SK-N-SH treated with all-trans-retinoic acid at 6 μM for 48 hours (cell line): ENCODE results near the gene DCTD.

Experiments
- ATAC-seq: fragments of 200-7000 bp; cut with Tn5 transposase; 3 replicates; pipeline ENCODE4 v1.9.1; 2020; ENCODE audit warnings: mild to moderate bottlenecking, moderate library complexity
- ARNTL ChIP-seq: fragments of 450-650 bp; formaldehyde crosslinking; IDR thresholded peaks from 2 replicates; pipeline ENCODE4 v1.5.0; 2020; ENCODE audit warnings: low read depth, mild to moderate bottlenecking, moderate library complexity, borderline replicate concordance
- CREB5 ChIP-seq: fragments of 250-450 bp; sonication (Bioruptor Pico); IDR thresholded peaks from 2 replicates; pipeline ENCODE4 v1.5.1; 2020; ENCODE audit warnings: low read depth, mild to moderate bottlenecking, moderate library complexity
- CSRNP3 ChIP-seq: fragments of 250-450 bp; sonication (Bioruptor Pico); IDR thresholded peaks from 2 replicates; pipeline ENCODE4 v1.5.1; 2021; ENCODE audit warnings: mild to moderate bottlenecking, moderate library complexity
- ESRRG ChIP-seq: fragments of 250-450 bp; sonication (Bioruptor Pico); IDR thresholded peaks from 2 replicates; pipeline ENCODE4 v1.6.1; 2021; ENCODE audit warnings: mild to moderate bottlenecking
- GLIS3 ChIP-seq: fragments of 250-450 bp; sonication (Bioruptor Pico); IDR thresholded peaks from 2 replicates; pipeline ENCODE4 v1.5.0; 2020; ENCODE audit warnings: mild to moderate bottlenecking, moderate library complexity
- ISL1 ChIP-seq: fragments of 250-450 bp; sonication (Bioruptor Pico); IDR thresholded peaks from 2 replicates; pipeline ENCODE4 v2.1.2; 2022; ENCODE audit warnings: mild to moderate bottlenecking, moderate library complexity
- OSR1 ChIP-seq: fragments of 250-450 bp; sonication (Bioruptor Pico); IDR thresholded peaks from 2 replicates; pipeline ENCODE4 v1.8.0; 2022; ENCODE audit warnings: moderate library complexity, mild to moderate bottlenecking, inconsistent platforms
- PATZ1 ChIP-seq: fragments of 250-450 bp; sonication (Bioruptor Pico); IDR thresholded peaks from 2 replicates; pipeline ENCODE4 v1.8.0; 2020; ENCODE audit warnings: mild to moderate bottlenecking, moderate library complexity, borderline replicate concordance
- POU6F1 ChIP-seq: fragments of 250-450 bp; sonication (Bioruptor Pico); IDR thresholded peaks from 2 replicates; pipeline ENCODE4 v1.8.0; 2021; ENCODE audit warnings: low read depth, mild to moderate bottlenecking, moderate library complexity, borderline replicate concordance
- PPARA ChIP-seq: fragments of 250-450 bp; sonication (Bioruptor Pico); IDR thresholded peaks from 2 replicates; pipeline ENCODE4 v1.5.0; 2020; ENCODE audit warnings: mild to moderate bottlenecking, borderline replicate concordance
- RARB ChIP-seq: fragments of 250-450 bp; sonication (Bioruptor Pico); IDR thresholded peaks from 2 replicates; pipeline ENCODE4 v1.8.0; 2021; ENCODE audit warnings: mild to moderate bottlenecking, moderate library complexity
- SNAI2 ChIP-seq: fragments of 250-450 bp; sonication (Bioruptor Pico); IDR thresholded peaks from 2 replicates; pipeline ENCODE4 v1.5.0; 2020; ENCODE audit warnings: mild to moderate bottlenecking, moderate library complexity
- TOX ChIP-seq: fragments of 250-450 bp; sonication (Bioruptor Pico); IDR thresholded peaks from 2 replicates; pipeline ENCODE4 v1.8.0; 2021; ENCODE audit warnings: mild to moderate bottlenecking, moderate library complexity, borderline replicate concordance
- TSHZ2 ChIP-seq: fragments of 250-450 bp; sonication (Bioruptor Pico); IDR thresholded peaks from 2 replicates; pipeline ENCODE4 v1.5.0; 2020; ENCODE audit warnings: mild to moderate bottlenecking, moderate library complexity
- ZFP3 ChIP-seq: fragments of 250-450 bp; sonication (Bioruptor Pico); IDR thresholded peaks from 2 replicates; pipeline ENCODE4 v1.5.0; 2020; ENCODE audit warnings: mild to moderate bottlenecking, moderate library complexity
- ZFP30 ChIP-seq: fragments of 450-650 bp; formaldehyde crosslinking; IDR thresholded peaks from 2 replicates; pipeline ENCODE4 v1.5.0; 2022; ENCODE audit warnings: mild to moderate bottlenecking, moderate library complexity
- ZNF565 ChIP-seq: fragments of 450-650 bp; formaldehyde crosslinking; conservative IDR thresholded peaks from 2 replicates; pipeline ENCODE4 v1.5.0; 2020; ENCODE audit warnings: low read depth, mild to moderate bottlenecking, moderate library complexity
- ZNF70 ChIP-seq: fragments of 450-650 bp; formaldehyde crosslinking; IDR thresholded peaks from 2 replicates; pipeline ENCODE4 v1.5.0; 2020; ENCODE audit warnings: mild to moderate bottlenecking, moderate library complexity
- ZNF8 ChIP-seq: fragments of 450-650 bp; formaldehyde crosslinking; IDR thresholded peaks from 2 replicates; pipeline ENCODE4 v1.5.0; 2020; ENCODE audit warnings: mild to moderate bottlenecking, moderate library complexity

DCTD gene

GRCh38 chr4:182908124-182908523 is 9.1 kb downstream of the DCTD start:
- TF ChIP-seq PPARA, result no peak
- no peak for TF ChIP-seq CREB5 (CRISPR knock-in tag)
- no peak for TF ChIP-seq ZNF565 (CRISPR knock-in tag)
- TF ChIP-seq ARNTL (CRISPR knock-in tag), result no peak
- no peak for TF ChIP-seq TOX
- TF ChIP-seq ZFP30 (CRISPR knock-in tag), result no peak
- TF ChIP-seq PATZ1, result no peak
- no peak for ATAC-seq

GRCh38 chr4:182907396-182907795 is 9.8 kb downstream of the DCTD start:
- no peak for ATAC-seq
- TF ChIP-seq ESRRG (CRISPR knock-in tag) (no peak), CREB5 (CRISPR knock-in tag) (no peak), PATZ1 (no peak), ZNF565 (CRISPR knock-in tag) (no peak), SNAI2 (no peak), RARB (CRISPR knock-in tag) (no peak), GLIS3 (no peak), CSRNP3 (CRISPR knock-in tag) (no peak), ISL1 (CRISPR knock-in tag) (no peak), ZNF70 (CRISPR knock-in tag) (no peak), PPARA (no peak), OSR1 (CRISPR knock-in tag) (no peak), POU6F1 (CRISPR knock-in tag) (no peak), ZFP30 (CRISPR knock-in tag) (no peak), TSHZ2 (CRISPR knock-in tag) (no peak), ZNF8 (no peak)

- TF ChIP-seq ZFP3 (CRISPR knock-in tag), result no peak
- no peak for TF ChIP-seq ZFP30 (CRISPR knock-in tag)
- ATAC-seq, result no peak
Measured at GRCh38 chr4:182906786-182907185, 10.4 kb downstream of the DCTD start.
